HG03108 (cell line): ENCODE data around the gene NFIA.

ENCODE experiments used
- ATAC-seq: cut with Tn5 transposase; IDR thresholded peaks from one replicate; pipeline ENCODE4 v1.9.1; 2021; ENCODE audit warnings: moderate library complexity; ENCODE audit not compliant: unreplicated experiment

NFIA gene

DNA sequence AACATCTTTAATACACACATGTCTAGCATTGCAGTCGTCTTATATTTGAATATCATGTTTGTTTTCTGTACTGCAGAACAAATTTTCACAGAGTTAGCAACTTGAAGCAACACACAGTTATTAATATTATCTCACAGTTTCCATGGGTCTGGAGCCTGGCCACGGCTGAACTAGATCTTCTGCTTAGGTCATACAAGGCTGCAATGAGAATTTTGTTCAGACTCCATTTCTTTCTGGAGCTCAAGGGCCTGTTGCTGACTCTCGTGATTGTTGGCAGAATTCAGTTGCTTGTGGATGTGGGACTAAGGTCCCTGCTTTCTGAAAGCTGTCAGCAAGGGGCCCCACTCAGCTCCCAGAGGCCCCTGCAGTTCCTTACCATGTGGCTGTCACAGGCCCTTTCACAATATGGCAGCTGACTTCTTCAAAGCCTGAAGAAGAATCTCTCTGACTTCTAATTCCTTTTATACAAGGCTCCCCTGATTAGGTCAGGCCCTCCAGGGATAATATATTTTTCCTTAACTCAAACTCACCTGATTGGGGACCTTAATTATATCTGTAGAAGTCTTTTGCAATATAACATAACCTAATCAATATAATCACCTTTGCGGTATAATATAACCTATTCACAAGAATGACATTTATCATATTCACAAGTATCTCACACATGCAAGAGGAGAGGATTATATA, 296.3 kb downstream of the NFIA start:
- ATAC-seq: no peak

DNA sequence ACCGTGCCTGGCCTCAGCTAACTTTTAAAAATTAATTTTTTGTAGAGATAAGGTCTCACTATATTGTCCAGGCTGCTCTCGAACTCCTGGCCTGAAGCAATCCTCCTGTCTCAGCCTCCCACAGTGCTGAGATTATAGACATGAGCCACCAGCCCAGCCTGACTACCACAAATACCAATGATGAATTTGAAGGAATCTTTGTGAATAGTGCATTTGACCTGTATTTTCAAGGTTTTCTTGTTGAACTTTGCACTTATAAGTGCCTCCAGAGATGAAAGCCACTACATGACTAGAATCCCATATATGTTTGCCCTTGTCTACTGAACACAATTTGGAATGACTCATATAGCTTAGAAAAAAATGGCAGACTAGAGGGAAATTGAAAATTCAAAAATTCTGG, 297.3 kb downstream of the NFIA start:
- no peak for ATAC-seq

DNA sequence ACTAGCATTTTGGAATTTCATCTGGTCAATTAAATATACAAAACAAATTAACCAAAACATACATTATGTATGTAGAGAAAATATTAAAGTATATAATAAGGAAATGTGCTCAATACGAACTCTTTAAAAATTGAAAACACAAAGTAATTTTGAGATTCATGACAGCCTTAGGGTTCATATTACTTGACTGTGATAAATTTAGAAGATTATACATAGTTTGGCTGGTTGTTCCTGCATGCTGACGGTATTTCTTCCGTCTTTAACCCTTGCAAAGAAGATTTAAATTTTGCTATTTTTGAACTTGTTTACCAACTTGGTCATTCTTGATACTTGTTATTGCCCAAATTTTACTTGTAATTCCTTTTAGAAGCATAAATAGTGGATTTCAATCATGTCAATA, 298.2 kb downstream of the NFIA start:
- ATAC-seq: no peak

DNA sequence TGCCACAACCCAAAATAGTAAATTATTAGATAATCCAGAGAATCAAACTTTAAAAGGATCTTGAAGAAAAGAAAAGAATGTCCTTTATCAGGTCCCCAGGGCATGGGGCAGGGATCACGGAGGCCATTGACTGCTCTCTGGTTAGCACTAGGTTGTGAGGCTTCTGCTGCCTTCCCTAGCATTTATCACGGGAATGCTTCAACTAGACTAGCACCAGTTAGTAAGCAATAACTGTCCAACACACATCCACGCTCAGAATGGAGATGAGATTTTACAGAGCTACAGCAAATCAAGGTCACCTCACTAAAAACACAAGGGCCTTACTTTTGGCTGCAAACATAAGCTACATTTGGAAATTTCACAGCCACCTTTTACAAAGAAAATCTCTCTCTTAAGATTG, 304.0 kb downstream of the NFIA start:
- no peak for ATAC-seq

DNA sequence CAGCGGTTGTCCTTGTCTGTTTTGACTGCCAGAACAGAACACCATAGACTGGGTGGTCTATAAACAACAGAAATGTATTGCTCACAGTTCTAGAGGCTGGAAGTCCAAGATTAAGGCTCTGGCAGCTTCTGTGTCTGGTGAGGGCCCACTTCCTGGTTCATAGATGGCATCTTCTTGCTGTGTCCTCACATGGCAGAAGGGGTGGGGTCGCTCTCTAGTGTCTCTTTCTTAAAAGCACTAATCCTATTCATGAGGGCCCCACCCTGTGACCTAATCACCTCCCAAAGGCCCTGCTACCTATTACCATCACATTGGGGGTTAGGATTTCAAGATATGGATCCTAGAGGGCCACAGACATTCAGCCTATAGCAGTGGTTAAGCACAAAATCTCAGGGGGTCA, 304.4 kb downstream of the NFIA start:
- ATAC-seq: no peak

DNA sequence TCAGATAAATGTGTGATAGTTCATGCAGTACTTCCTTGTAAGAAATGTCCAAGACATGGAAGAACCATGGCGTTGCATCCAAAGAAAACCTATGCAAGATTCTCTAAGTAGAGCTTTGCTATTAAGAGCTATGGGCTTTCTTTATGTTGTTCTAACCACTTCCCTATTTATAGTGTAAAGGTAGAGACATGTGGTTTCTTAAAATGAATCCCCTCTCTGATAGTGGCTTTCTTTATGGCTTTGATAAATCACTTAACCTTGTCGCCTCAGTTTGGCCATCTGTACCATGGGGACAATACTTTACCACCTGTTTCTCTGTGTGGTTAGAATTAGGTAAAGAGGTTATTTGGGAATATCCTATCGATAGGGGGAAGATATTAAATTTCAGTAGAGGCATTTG, 305.5 kb downstream of the NFIA start:
- ATAC-seq: no peak

DNA sequence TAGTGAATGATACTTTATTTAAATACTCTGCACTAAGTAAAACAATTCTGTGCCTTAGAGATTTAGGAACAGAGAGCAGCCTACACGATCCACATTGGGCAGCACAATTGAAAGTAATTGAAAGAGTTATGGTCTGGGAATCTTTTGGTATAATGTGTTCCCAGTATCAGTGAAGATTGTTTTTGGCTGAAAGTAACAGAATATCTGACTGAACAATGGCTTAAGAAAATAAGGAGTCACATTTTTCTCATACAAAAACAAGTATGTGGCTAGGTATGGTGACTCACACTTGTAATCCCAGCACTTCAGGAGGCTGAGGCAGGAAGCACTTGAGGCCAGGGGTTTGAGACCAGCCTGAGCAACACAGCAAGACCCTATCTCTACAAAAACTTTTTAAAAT, 306.2 kb downstream of the NFIA start:
- no peak for ATAC-seq

DNA sequence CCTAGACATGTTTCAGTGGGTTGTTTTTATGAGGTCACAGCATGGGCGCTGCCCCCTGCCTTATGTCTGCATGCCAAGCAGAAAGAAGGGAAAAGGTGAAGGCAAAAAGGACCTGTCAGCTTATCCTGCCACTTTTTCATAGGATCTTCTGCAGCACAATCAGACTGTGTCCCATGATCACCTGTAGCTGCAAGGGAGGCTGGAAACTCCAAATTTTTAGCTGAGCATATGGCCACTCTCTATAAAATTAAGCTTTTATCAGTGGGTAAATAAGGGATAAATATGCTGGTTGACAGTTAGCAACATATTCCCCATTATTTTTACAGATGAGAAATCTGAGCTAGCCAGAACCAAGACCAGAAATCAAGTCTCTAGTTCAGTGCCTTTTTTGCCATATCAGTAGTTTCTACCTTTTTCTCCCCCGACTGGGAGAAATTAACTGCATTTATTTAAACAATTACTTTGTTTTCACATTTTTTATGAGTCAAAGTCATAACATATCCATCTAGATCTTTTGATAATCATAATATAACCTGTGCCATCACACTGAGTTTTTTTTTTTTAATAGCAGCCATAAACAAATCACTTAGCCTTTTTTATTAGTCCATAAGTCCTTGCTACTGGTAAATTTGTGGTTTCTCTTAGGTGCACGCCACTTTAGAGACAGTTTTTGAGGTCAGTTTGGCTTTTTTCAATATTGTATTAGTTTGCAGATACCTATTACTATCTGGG, 307.0 kb downstream of the NFIA start:
- ATAC-seq: no peak

DNA sequence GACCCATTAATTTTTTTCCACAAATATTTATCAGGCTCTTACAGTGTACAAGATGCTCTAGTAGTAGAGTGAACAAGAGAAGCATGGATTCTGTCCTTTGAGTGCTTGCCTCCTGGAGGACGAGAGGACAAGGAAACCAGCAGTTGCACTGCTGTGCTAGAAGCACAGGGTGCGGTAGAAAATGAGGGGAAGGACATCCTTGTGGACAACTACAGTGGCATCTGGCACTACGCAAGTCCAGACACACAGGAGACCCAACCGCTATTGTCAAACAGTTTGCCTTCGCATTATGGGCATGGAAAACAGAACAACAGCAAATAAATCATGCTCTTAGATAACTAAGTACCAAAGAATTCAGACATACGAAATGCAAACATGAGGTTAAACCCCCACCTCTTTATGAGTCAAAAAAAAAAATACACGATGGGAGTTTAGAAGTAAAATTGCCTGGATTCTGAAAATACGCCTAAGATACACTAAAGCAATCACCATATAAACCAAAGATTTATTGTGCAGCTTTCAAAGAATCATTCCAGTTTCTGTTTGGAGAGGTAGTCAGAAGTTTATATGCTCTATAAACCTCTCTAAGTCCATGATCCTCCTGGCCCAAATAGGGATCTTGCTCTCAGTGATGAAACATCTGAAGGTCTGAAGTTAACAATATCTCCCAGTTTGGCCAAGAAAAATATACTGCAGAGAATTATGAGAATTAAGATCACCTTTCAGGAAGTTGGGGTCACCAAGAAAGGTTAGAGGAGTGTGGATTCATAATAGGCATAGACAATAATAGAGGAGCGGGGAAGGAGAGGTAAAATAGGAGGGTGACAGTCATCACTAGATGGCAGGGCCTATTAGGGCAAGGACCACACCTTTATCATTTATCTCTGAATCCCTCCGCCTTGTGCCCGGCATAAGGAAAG, 307.8 kb downstream of the NFIA start:
- no peak for ATAC-seq

DNA sequence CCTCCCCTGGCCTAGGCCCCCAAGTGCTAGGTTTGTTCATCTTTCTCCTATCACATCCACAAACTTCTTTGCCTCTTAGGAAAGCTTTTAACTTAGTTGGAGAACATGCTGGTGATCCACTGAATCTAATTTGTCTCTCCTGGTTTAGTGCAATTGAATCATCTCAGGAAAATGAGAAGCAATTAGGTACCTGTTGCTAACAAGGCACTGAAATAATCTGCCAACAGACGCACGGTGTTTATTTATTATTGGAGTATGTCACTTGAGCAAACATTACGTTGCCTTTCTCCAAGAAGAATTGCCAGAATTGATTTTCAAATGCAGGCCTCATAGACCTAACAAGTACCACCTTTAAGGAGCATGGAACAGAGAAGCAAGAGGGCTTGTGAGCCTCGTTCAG, 309.4 kb downstream of the NFIA start:
- ATAC-seq: no peak

DNA sequence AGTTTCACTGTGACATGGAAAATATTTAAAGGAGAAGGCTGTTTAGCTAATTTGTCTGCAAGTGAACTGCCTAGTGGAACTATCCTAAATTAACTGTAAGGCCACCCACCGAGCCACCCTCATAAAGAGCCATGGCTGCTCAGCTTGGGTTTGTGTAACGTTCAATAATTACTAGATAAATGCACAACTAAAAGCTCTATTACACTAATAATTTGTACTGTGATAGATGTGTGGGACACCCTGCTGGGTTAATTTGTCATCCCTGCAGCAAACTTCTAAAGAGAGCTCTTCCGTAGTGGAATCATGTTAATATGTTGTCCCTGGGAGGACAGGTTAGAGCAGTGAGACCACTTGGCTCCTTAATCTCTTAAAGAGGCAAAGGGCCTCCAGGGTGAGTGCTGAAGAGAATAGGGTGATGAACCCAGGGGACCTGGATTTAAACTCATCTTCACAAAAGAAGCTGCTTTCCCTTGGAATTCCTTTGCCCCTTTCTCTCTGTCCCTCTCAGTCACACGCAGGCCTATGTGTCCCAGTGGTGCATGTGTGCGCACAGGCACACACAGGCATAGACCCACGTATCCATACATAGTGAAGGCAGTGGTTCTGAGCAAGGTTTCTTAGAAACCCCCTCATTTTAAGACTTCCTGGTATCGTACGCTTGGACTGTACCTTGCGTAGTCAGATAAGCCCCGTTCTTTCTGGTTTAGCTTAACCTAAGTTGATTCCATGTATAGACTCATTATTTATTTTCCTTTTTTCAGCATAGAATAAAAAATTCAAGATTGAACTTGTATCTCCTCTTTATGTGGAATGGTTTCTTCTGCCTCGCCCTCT, 310.3 kb downstream of the NFIA start:
- no peak for ATAC-seq

DNA sequence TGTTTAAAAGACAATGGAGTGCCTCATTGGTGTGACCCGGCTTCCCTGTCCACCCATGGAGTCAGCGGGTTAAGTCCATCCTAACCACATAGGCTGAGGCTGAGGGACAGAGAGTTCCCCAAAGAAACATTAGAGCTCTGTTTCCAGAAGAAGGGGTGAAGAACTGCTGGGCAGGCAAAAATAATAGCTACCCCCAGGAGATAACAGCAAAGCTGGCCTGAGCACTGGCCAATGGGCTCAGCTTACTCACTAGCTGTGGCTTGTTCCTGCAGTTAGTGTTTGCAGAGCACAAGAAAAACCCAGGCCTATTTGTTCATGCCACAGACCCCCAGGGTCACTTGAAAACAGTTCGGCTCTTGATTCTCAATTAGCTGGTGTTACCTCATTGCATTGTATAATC, 311.2 kb downstream of the NFIA start:
- no peak for ATAC-seq

DNA sequence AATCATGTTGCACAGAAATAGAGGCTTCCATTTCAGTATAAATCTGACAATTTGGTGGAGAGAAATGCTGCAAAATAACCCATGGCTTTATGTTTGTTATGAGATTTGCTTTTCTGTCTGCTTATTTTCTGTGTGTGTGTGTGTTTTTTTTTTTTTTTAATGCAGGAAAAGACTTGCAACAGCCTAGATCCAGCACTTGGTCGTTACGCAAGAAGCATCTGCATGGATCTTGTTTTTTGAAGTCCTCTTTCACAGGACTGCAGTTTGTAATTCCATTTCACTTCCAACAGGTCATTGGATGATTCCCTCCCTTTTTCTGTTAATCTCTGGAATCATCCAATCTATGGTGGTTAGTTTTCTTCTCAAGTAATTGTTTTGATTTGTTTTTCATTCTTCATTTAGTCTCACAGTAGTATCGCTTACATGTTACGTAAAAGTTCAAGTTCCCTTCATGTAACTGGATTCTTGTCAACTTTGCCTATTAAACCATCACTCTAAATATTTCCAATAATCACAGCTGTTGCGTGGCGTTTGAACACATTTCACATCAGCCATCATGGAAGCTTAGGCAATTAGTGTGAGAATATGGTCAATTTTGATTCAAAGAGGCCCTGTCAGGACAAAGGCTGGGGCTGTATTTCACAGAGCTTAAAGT, 312.9 kb downstream of the NFIA start:
- no peak for ATAC-seq

DNA sequence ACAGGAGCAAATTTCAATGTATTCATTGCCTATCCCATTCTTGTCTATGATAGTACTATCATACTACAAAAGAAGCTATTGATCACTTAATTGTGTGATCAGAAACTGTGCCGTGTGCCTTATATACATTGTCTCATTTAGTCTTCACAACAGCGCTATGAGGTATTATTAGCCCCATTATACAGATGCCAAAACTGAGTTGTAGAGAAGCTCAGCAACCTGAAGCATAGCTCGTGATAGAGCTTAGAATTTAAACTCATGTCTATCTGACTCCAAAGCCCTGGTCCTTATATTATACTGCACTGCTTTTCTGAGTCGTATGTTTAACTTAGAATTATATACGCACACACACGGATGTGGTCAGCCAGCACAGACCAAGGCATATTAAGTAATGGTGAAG, 315.1 kb downstream of the NFIA start:
- ATAC-seq: no peak

DNA sequence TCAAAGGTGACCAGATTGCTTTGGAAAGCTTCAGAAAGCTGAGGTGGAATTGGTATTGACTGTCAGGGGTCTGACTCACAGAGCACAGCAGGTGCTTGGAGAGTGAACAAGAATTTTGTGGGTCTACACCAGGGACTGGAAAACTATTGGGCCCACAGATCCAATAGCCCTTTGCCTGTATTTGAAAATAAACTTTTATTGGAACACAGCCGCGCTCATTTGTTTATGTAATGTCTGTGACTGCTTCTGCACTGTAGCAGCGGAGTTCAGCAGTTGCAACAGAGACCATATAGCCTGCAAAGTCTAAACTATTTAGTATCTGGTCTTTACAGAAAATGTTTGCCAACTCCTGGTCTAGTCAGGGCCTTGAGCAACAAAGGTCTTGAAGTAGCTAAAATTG, 315.6 kb downstream of the NFIA start:
- ATAC-seq: no peak

DNA sequence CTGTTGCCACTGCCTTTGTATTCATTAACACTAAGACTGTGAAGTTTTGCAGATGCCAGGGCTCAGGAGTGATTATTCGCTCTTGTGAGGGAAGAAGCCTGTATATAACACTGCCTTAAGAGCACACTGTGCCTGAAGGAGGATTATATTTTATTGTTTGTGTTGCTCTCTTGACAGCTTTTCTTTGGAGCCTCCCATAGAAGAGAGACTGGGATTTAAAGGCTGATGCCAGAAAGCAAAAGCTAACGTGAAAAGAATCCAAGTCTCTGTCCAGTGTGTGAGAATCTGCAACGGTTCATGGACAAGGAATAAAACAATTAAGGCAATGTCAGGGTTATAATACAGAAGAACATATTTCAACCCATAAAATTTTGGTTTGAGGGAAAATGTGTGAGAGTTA, 316.8 kb downstream of the NFIA start:
- ATAC-seq: no peak

DNA sequence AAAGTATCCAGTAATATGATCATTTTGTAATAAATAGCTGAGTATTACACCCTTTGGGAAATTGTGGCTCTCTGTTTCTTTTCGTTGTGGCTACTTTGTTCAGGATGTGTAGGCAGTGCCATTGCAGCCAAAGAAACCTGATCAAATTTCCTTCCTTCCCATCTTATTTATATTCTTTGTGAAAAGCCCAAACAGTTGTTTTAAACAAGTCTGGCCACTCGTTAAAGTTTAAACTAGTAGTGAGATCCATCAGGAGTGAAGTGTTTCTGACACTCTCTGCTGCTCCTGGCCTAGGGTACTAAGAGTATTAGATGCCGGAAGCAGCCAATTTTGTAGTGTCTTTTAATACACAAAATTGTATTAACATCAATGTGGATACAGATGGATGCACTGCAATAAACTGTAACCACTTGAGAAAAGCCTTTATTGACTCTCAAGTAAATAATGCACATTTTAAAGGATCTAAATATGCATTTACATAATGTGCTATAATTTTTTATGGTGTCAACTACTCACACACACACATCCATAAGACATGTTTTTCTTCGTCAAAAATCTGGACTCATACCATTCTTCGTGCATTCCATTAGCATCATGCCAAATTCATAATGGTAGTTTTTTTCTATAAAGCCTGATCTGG, 317.9 kb downstream of the NFIA start:
- no peak for ATAC-seq

DNA sequence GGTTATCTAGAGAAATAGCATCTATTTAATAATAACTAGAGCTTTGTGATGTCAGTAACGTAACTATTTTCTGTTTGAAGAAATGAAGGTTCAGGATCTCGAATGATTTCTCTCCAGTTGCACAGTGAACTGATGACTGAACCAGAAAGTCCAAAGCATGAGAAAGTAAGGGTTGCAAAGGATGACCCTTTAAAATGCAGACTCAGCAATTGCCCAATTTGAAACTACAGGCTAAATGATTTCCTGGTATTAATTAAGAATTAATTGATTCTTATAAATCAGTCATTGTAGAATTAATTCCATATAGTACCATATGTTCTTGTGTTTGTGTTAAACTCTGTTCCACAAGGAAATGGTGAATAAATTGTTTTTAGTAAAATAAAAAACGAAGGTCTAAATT, 318.6 kb downstream of the NFIA start:
- ATAC-seq: no peak

DNA sequence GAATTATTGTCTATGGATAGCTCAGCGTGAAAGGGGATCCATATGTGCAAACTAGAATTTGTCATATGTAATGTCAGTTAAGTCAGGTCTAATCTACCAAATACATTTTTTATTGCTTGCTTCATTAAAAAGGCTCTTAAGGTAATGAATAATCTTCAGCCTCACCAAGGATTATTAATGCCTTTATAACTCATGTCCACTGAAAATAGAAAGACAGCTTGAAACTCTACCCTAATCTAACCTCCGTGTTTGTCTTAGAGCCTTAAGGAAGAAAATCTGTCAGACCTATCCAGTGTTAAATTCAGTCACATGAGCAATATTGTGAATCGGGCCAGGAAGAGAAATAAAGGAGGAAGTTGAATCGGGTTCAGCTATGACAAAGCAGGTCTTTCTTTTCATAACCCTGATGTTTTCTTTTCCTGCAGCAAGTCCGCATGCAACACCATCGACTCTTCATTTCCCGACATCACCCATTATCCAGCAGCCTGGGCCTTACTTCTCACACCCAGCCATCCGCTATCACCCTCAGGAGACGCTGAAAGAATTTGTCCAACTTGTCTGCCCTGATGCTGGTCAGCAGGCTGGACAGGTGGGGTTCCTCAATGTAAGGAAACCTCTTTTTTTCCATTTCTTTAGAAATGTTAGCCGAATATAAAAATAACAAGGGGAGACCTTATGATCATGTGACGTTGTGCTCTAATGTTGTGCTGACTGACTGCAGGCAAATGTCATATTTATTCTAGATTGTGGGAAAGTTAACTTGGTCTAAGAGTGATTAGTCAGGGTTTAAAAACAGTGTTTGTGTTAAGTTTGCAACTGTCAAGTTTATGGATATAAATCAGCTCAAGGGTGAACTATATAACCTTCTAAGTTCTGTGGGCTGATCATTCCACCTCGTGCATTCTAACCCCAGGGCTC, 321.6 kb downstream of the NFIA start:
- ATAC-seq: no peak
